SU-DHL-6 (cell line): ENCODE results near the gene COL15A1.

Experiments
- CTCF ChIP-seq: fragments of 200-600 bp; sonication (generic); IDR thresholded peaks from one replicate; pipeline ENCODE4 v1.5.1; 2017; ENCODE audit warnings: antibody characterized with exemption, mild to moderate bottlenecking, low read length, moderate library complexity; ENCODE audit not compliant: insufficient read depth, poor library complexity, severe bottlenecking
- EZH2phosphoT487 ChIP-seq: fragments of 200-600 bp; sonication (generic), shearing (Covaris generic); conservative IDR thresholded peaks from 2 replicates; pipeline ENCODE4 v1.6.1; 2018; ENCODE audit warnings: mild to moderate bottlenecking, antibody characterized with exemption, low read length, moderate library complexity, mixed read lengths

- TF ChIP-seq CTCF (no peak), EZH2phosphoT487 (no peak)
Observed at GRCh38 chr9:98978231-98978681, 34.5 kb downstream of the COL15A1 start.
